Osteoblast (primary cell): Measurements from ENCODE around the gene NDUFS2. TPM values are rescaled to one million over a fixed set of nuclear protein-coding genes. Genes with fewer than 3 reads are reported as not detected.

Experiments used
- DNase-seq: peaks from one replicate; pipeline ENCODE4 v3.0.0; 2011; ENCODE audit warnings: low spot score, mixed read lengths; ENCODE audit not compliant: insufficient read length; ENCODE audit errors: missing footprints
- H2AFZ ChIP-seq: 2 replicates; pipeline ENCODE4 v1.6.0; 2011; ENCODE audit warnings: mild to moderate bottlenecking, low read length
- H3K27ac ChIP-seq: 2 replicates; pipeline ENCODE4 v1.5.1; 2011; ENCODE audit warnings: mild to moderate bottlenecking, low read depth, low read length, moderate library complexity
- H3K27me3 ChIP-seq: 2 replicates; pipeline ENCODE4 v1.6.0; 2012; ENCODE audit warnings: mild to moderate bottlenecking, control low read depth, inconsistent platforms, low read length, moderate library complexity; ENCODE audit not compliant: insufficient read depth
- H3K36me3 ChIP-seq: 2 replicates; pipeline ENCODE4 v1.5.1; 2011; ENCODE audit warnings: mild to moderate bottlenecking, low read length, control low read depth, moderate library complexity; ENCODE audit not compliant: insufficient read depth
- H3K4me1 ChIP-seq: 2 replicates; pipeline ENCODE4 v1.5.1; 2011; ENCODE audit warnings: mild to moderate bottlenecking, low read length, control low read depth, moderate library complexity; ENCODE audit not compliant: insufficient read depth
- H3K4me2 ChIP-seq: 2 replicates; pipeline ENCODE4 v1.6.0; 2011; ENCODE audit warnings: mild to moderate bottlenecking, low read length; ENCODE audit not compliant: insufficient read depth
- H3K4me3 ChIP-seq: fragments of 200-600 bp; sonication (generic); 3 replicates; pipeline ENCODE4 v1.5.1; 2012; ENCODE audit warnings: mild to moderate bottlenecking, low read length, inconsistent platforms; ENCODE audit not compliant: insufficient read depth
- H3K79me2 ChIP-seq: 2 replicates; pipeline ENCODE4 v1.6.0; 2012; ENCODE audit warnings: mild to moderate bottlenecking, low read length, control low read depth, inconsistent platforms; ENCODE audit not compliant: insufficient read depth
- H3K9me3 ChIP-seq: 2 replicates; pipeline ENCODE4 v1.5.1; 2011; ENCODE audit warnings: low read depth, low read length, control low read depth
- H4K20me1 ChIP-seq: 2 replicates; pipeline ENCODE4 v1.6.0; 2012; ENCODE audit warnings: mild to moderate bottlenecking, low read length, control low read depth; ENCODE audit not compliant: insufficient read depth
- total RNA-seq: library from RNA; depleted of rRNA; stranded (reverse); fragments of >200 nt; gene quantifications from 2 replicates; pipeline ENCODE4 v1.2.3, GENCODE V29; 2012
- TF ChIP-seq, protein P1 (sequence below): IDR thresholded peaks from 2 replicates; pipeline ENCODE4 v1.5.1; 2011; ENCODE audit warnings: mild to moderate bottlenecking, low read depth, low read length, moderate library complexity; ENCODE audit errors: extremely low read depth

The NDUFS2 gene
- total RNA-seq, 1 donor: 103 TPM

DNA sequence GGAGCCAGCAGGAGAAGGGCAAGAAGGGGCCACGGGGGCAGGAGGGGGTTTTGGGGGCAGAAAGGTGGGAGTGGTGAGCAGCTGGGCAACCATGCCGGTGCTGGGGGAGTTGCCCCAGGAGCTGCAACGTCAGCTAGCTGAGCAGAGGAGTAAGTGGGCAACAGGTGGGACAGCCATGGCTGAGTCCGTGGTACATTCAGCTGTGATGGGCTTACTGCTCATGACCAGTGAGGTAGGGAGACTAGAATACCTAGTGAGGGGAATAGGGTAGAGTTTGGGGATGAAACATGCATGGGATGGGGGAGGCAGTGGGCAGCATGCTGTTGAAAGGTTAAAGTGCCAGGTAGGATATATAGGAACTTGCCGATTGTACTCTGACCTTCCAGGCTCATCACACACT, 40.5 kb upstream of the NDUFS2 start:
- no peak overlapping the region for H3K4me3 ChIP-seq
- peaks cover 22% of the 10 kb centered on the region for H3K79me2 ChIP-seq
- DNase-seq: peak; percentile 60
- H3K27ac ChIP-seq: no peak overlapping the region
- no peaks in the 10 kb centered on the region for H4K20me1 ChIP-seq
- no peak overlapping the region for H2AFZ ChIP-seq
- TF ChIP-seq, protein P1, sequence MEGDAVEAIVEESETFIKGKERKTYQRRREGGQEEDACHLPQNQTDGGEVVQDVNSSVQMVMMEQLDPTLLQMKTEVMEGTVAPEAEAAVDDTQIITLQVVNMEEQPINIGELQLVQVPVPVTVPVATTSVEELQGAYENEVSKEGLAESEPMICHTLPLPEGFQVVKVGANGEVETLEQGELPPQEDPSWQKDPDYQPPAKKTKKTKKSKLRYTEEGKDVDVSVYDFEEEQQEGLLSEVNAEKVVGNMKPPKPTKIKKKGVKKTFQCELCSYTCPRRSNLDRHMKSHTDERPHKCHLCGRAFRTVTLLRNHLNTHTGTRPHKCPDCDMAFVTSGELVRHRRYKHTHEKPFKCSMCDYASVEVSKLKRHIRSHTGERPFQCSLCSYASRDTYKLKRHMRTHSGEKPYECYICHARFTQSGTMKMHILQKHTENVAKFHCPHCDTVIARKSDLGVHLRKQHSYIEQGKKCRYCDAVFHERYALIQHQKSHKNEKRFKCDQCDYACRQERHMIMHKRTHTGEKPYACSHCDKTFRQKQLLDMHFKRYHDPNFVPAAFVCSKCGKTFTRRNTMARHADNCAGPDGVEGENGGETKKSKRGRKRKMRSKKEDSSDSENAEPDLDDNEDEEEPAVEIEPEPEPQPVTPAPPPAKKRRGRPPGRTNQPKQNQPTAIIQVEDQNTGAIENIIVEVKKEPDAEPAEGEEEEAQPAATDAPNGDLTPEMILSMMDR: no peak
- H3K4me2 ChIP-seq: no peak overlapping the region
- H3K36me3 ChIP-seq: peaks cover 48% of the 10 kb centered on the region
- no peaks in the 10 kb centered on the region for H3K9me3 ChIP-seq
- H3K27me3 ChIP-seq: no peaks in the 10 kb centered on the region
- H3K4me1 ChIP-seq: peaks cover 23% of the 10 kb centered on the region

DNA sequence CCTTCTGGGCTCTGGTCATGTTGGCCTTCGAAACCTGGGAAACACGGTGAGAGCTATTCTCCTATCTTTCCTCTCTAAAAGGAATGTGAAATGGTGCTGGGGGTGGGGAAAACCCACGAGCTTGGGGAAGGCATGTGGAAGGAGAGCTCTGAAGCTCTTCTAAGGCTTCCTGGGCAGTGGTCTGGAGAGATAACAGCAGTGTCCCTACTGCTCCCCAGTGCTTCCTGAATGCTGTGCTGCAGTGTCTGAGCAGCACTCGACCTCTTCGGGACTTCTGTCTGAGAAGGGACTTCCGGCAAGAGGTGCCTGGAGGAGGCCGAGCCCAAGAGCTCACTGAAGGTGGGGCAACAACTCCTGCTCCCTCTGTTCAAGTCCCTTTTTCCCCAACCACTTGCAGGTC, 40.1 kb upstream of the NDUFS2 start:
- no peaks in the 10 kb centered on the region for H3K9me3 ChIP-seq
- H2AFZ ChIP-seq: no peak overlapping the region
- DNase-seq: peak; percentile 77
- H3K36me3 ChIP-seq: peaks cover 45% of the 10 kb centered on the region
- H3K79me2 ChIP-seq: peaks cover 26% of the 10 kb centered on the region
- H3K4me1 ChIP-seq: peaks cover 26% of the 10 kb centered on the region
- no peak overlapping the region for H3K27ac ChIP-seq
- H3K4me3 ChIP-seq: no peak overlapping the region
- no peak overlapping the region for H3K4me2 ChIP-seq
- H4K20me1 ChIP-seq: no peaks in the 10 kb centered on the region
- TF ChIP-seq, protein P1: no peak
- H3K27me3 ChIP-seq: no peaks in the 10 kb centered on the region

DNA sequence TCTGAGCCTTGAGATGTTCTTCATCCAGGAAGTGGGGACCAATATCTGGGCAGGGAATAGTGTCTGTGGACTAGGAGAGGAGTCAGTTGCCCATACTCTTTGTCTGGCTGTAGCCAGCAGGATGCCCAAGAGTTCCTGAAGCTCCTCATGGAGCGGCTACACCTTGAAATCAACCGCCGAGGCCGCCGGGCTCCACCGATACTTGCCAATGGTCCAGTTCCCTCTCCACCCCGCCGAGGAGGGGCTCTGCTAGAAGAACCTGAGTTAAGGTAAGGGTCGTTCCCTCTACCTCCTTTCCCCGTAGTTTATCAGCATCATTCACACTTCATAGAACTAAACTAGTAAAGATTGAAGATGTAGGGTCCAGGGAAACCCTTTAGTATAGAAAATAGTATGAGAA, 39.4 kb upstream of the NDUFS2 start:
- no peaks in the 10 kb centered on the region for H4K20me1 ChIP-seq
- peak; percentile 34 for DNase-seq
- H3K27ac ChIP-seq: no peak overlapping the region
- H3K36me3 ChIP-seq: peaks cover 41% of the 10 kb centered on the region
- no peaks in the 10 kb centered on the region for H3K9me3 ChIP-seq
- peaks cover 30% of the 10 kb centered on the region for H3K4me1 ChIP-seq
- no peak overlapping the region for H2AFZ ChIP-seq
- H3K79me2 ChIP-seq: peaks cover 29% of the 10 kb centered on the region
- no peak overlapping the region for H3K4me2 ChIP-seq
- TF ChIP-seq, protein P1: no peak
- no peaks in the 10 kb centered on the region for H3K27me3 ChIP-seq
- H3K4me3 ChIP-seq: no peak overlapping the region

DNA sequence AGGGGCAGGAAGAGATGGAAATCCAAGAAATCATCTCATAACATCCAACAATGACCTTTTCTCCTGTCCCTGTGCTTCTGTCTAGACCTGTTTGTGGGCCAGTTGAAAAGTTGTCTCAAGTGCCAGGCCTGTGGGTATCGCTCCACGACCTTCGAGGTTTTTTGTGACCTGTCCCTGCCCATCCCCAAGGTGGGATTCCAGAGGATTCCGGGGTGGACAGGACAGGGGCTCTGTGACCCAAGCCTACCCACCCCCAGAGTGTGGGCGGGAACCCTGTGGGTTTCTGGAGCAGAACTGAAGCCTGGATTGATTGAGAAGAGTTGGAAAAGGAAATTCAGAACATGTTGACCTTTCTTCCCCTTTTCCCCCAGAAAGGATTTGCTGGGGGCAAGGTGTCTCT, 38.4 kb upstream of the NDUFS2 start:
- TF ChIP-seq, protein P1: no peak
- H3K4me3 ChIP-seq: no peak overlapping the region
- DNase-seq: no peak
- H3K4me2 ChIP-seq: no peak overlapping the region
- H3K9me3 ChIP-seq: no peaks in the 10 kb centered on the region
- peaks cover 32% of the 10 kb centered on the region for H3K36me3 ChIP-seq
- peaks cover 26% of the 10 kb centered on the region for H3K4me1 ChIP-seq
- H2AFZ ChIP-seq: no peak overlapping the region
- no peaks in the 10 kb centered on the region for H3K27me3 ChIP-seq
- H4K20me1 ChIP-seq: no peaks in the 10 kb centered on the region
- H3K27ac ChIP-seq: no peak overlapping the region
- H3K79me2 ChIP-seq: peaks cover 29% of the 10 kb centered on the region
